HepG2 (cell line): Measurements from ENCODE around the gene NPPA. TPM values are rescaled to one million over a fixed set of nuclear protein-coding genes. Genes with fewer than 3 reads are reported as not detected.

Experiments
- BRD4 ChIP-seq: sonication (generic); formaldehyde crosslinking; IDR thresholded peaks from 2 replicates; pipeline ENCODE4 v1.4.0; 2020; ENCODE audit warnings: missing genetic modification reagents
- CREB1 ChIP-seq, 2 experiments: fragments of 450-650 bp in 1 of 2; IDR thresholded peaks; 2 replicates each; pipeline ENCODE4 v1.6.1; 2016 to 2017; ENCODE audit warnings: control low read depth in 1 of 2, mild to moderate bottlenecking in 1 of 2, missing compliant biosample characterization in 1 of 2, missing genetic modification characterization in 1 of 2
- KAT8 ChIP-seq: IDR thresholded peaks from 2 replicates; pipeline ENCODE4 v1.6.1; 2016; ENCODE audit warnings: missing genetic modification reagents, missing compliant biosample characterization
- KDM6A ChIP-seq: IDR thresholded peaks from 2 replicates; pipeline ENCODE4 v1.6.1; 2016; ENCODE audit warnings: low read depth
- MAF1 ChIP-seq: sonication (generic); formaldehyde crosslinking; IDR thresholded peaks from 2 replicates; pipeline ENCODE4 v1.5.0; 2020; ENCODE audit warnings: missing genetic modification reagents, borderline replicate concordance
- MAFF ChIP-seq: IDR thresholded peaks from 2 replicates; pipeline ENCODE4 v1.6.1; 2011; ENCODE audit warnings: low read depth, low read length, improper control_type of control experiment
- REL ChIP-seq: sonication (generic); formaldehyde crosslinking; conservative IDR thresholded peaks from 2 replicates; pipeline ENCODE4 v1.8.0; 2022; ENCODE audit warnings: mild to moderate bottlenecking, missing genetic modification reagents, moderate library complexity
- SP140L ChIP-seq: sonication (generic); formaldehyde crosslinking; IDR thresholded peaks from 2 replicates; pipeline ENCODE4 v1.4.0; 2020; ENCODE audit warnings: missing genetic modification reagents, borderline replicate concordance
- ZBTB1 ChIP-seq: sonication (generic); formaldehyde crosslinking; IDR thresholded peaks from 2 replicates; pipeline ENCODE4 v1.4.0; 2020; ENCODE audit warnings: missing genetic modification reagents, borderline replicate concordance
- ZC3H13 ChIP-seq: sonication (generic); formaldehyde crosslinking; IDR thresholded peaks from 2 replicates; pipeline ENCODE4 v1.8.1; 2023; ENCODE audit warnings: mild to moderate bottlenecking, missing genetic modification reagents, moderate library complexity
- ZFP36L1 ChIP-seq: sonication (generic); formaldehyde crosslinking; IDR thresholded peaks from 2 replicates; pipeline ENCODE4 v1.8.0; 2022; ENCODE audit warnings: mild to moderate bottlenecking, missing genetic modification reagents, moderate library complexity
- ZFX ChIP-seq: sonication (generic); formaldehyde crosslinking; IDR thresholded peaks from 2 replicates; pipeline ENCODE4 v1.4.0; 2020; ENCODE audit warnings: mild to moderate bottlenecking, low read depth, missing genetic modification reagents, moderate library complexity
- ZMYM3 ChIP-seq: sonication (generic); formaldehyde crosslinking; IDR thresholded peaks from 2 replicates; pipeline ENCODE4 v1.5.1; 2020; ENCODE audit warnings: mild to moderate bottlenecking, missing genetic modification reagents
- ZNF20 ChIP-seq: sonication (generic); formaldehyde crosslinking; IDR thresholded peaks from 2 replicates; pipeline ENCODE4 v1.4.0; 2020; ENCODE audit warnings: mild to moderate bottlenecking, moderate library complexity, missing genetic modification reagents
- ZNF24 ChIP-seq: fragments of 450-650 bp; IDR thresholded peaks from 2 replicates; pipeline ENCODE4 v1.6.1; 2017; ENCODE audit warnings: antibody characterized with exemption, mild to moderate bottlenecking
- ZNF335 ChIP-seq: sonication (generic); formaldehyde crosslinking; IDR thresholded peaks from 2 replicates; pipeline ENCODE4 v1.4.0; 2020; ENCODE audit warnings: missing genetic modification reagents
- ZNF546 ChIP-seq: sonication (generic); formaldehyde crosslinking; conservative IDR thresholded peaks from 2 replicates; pipeline ENCODE4 v1.8.1; 2023; ENCODE audit warnings: mild to moderate bottlenecking, missing genetic modification reagents
- ZNF556 ChIP-seq: sonication (generic); formaldehyde crosslinking; IDR thresholded peaks from 2 replicates; pipeline ENCODE4 v1.4.0; 2020; ENCODE audit warnings: mild to moderate bottlenecking, missing genetic modification reagents, borderline replicate concordance
- ZNF557 ChIP-seq: sonication (generic); formaldehyde crosslinking; IDR thresholded peaks from 2 replicates; pipeline ENCODE4 v1.4.0; 2020; ENCODE audit warnings: missing genetic modification reagents
- ZNF713 ChIP-seq: sonication (generic); formaldehyde crosslinking; IDR thresholded peaks from 2 replicates; pipeline ENCODE4 v1.4.0; 2020; ENCODE audit warnings: mild to moderate bottlenecking, missing genetic modification reagents
- ZNF780A ChIP-seq: sonication (generic); formaldehyde crosslinking; IDR thresholded peaks from 2 replicates; pipeline ENCODE4 v1.8.0; 2022; ENCODE audit warnings: mild to moderate bottlenecking, missing genetic modification reagents, moderate library complexity
- polyA plus RNA-seq, 8 experiments: library from polyadenylated mRNA; depleted of rRNA in 3 of 8; stranded (reverse) in 7 of 8; unstranded in 1 of 8; fragments of >200 nt; fragmentation: Illumina TruSeq in 4 of 8; extraction: Trizol in 4 of 8; gene quantifications; 2 replicates each; pipeline versions ENCODE4 v1.2.1 to v1.2.3, GENCODE V29; 2011 to 2016; ENCODE audit warnings: low read depth in 4 of 8, missing spikeins in 1 of 8, mixed read lengths in 1 of 8; ENCODE audit not compliant: insufficient read depth in 1 of 8
- total RNA-seq, 5 experiments: library from RNA; depleted of rRNA; stranded (reverse); fragments of >200 nt; fragmentation: Illumina TruSeq; extraction: Trizol; gene quantifications; 2 replicates each; pipeline ENCODE4 v1.2.3, GENCODE V29; 2016; ENCODE audit warnings: low read depth in 1 of 5
- TF ChIP-seq, protein P1 (sequence below): sonication (generic); formaldehyde crosslinking; IDR thresholded peaks from 2 replicates; pipeline ENCODE4 v1.4.0; 2020; ENCODE audit warnings: missing genetic modification reagents, borderline replicate concordance
- TF ChIP-seq, protein P2 (sequence below): sonication (generic); formaldehyde crosslinking; IDR thresholded peaks from 2 replicates; pipeline ENCODE4 v1.4.0; 2020; ENCODE audit warnings: missing genetic modification reagents, mild to moderate bottlenecking, borderline replicate concordance
- TF ChIP-seq, protein P3 (sequence below): sonication (generic); formaldehyde crosslinking; IDR thresholded peaks from 2 replicates; pipeline ENCODE4 v1.5.1; 2020; ENCODE audit warnings: mild to moderate bottlenecking, missing genetic modification reagents, borderline replicate concordance

The NPPA gene
- total and polyA plus RNA-seq, 2 of the 13 experiments (the other 11 are each of a cell fraction or from before 2014, with no cell fraction given) = not detected

DNA sequence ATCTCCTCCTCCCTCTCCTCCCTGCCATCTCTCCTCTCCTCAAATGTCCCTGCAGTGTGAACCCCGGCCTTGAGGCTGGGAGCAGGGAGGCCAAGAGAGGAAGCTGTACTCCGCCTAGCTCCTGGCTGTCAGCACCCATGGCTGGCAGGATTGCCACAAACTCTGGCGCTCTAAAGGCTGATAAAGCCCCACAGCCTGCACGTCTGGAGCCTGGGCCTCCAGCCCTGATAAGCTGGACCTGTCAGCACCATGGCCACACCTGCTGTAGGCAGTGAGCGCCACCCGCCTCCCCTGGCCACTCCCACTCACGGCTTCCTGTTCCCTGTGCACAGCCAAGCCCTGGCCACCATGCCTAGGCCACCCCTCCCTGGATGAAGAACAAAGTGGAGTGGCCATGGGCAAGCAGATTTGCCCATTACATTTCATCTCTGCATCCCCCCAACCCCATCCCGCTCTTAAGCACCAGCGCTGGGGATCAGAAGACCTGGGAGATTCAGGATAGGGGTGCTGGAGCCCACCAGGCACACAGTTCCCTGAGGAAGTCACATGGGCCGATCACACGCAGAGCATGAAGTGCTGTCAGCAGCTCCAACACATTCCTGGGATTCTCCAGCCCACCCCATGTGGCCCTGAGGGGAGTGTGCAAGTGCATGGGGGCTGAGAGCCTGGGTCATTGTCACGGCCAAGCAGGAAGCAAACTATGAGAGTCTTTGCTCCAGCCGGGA, 35.4 kb upstream of the NPPA start (continued):
- TF ChIP-seq, protein P1, sequence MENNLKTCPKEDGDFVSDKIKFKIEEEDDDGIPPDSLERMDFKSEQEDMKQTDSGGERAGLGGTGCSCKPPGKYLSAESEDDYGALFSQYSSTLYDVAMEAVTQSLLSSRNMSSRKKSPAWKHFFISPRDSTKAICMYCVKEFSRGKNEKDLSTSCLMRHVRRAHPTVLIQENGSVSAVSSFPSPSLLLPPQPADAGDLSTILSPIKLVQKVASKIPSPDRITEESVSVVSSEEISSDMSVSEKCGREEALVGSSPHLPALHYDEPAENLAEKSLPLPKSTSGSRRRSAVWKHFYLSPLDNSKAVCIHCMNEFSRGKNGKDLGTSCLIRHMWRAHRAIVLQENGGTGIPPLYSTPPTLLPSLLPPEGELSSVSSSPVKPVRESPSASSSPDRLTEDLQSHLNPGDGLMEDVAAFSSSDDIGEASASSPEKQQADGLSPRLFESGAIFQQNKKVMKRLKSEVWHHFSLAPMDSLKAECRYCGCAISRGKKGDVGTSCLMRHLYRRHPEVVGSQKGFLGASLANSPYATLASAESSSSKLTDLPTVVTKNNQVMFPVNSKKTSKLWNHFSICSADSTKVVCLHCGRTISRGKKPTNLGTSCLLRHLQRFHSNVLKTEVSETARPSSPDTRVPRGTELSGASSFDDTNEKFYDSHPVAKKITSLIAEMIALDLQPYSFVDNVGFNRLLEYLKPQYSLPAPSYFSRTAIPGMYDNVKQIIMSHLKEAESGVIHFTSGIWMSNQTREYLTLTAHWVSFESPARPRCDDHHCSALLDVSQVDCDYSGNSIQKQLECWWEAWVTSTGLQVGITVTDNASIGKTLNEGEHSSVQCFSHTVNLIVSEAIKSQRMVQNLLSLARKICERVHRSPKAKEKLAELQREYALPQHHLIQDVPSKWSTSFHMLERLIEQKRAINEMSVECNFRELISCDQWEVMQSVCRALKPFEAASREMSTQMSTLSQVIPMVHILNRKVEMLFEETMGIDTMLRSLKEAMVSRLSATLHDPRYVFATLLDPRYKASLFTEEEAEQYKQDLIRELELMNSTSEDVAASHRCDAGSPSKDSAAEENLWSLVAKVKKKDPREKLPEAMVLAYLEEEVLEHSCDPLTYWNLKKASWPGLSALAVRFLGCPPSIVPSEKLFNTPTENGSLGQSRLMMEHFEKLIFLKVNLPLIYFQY (CRISPR knock-in tag) = no peak
- TF ChIP-seq ZNF713 = no peak
- TF ChIP-seq ZNF546 (CRISPR knock-in tag) = no peak
- TF ChIP-seq ZMYM3 (CRISPR knock-in tag) = 0 out of 2 replicates have a peak, but pooled peaks have one; percentile 14
- TF ChIP-seq, protein P2, sequence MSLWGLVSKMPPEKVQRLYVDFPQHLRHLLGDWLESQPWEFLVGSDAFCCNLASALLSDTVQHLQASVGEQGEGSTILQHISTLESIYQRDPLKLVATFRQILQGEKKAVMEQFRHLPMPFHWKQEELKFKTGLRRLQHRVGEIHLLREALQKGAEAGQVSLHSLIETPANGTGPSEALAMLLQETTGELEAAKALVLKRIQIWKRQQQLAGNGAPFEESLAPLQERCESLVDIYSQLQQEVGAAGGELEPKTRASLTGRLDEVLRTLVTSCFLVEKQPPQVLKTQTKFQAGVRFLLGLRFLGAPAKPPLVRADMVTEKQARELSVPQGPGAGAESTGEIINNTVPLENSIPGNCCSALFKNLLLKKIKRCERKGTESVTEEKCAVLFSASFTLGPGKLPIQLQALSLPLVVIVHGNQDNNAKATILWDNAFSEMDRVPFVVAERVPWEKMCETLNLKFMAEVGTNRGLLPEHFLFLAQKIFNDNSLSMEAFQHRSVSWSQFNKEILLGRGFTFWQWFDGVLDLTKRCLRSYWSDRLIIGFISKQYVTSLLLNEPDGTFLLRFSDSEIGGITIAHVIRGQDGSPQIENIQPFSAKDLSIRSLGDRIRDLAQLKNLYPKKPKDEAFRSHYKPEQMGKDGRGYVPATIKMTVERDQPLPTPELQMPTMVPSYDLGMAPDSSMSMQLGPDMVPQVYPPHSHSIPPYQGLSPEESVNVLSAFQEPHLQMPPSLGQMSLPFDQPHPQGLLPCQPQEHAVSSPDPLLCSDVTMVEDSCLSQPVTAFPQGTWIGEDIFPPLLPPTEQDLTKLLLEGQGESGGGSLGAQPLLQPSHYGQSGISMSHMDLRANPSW (CRISPR knock-in tag) = no peak
- TF ChIP-seq ZNF780A (CRISPR knock-in tag) = no peak
- TF ChIP-seq, protein P3, sequence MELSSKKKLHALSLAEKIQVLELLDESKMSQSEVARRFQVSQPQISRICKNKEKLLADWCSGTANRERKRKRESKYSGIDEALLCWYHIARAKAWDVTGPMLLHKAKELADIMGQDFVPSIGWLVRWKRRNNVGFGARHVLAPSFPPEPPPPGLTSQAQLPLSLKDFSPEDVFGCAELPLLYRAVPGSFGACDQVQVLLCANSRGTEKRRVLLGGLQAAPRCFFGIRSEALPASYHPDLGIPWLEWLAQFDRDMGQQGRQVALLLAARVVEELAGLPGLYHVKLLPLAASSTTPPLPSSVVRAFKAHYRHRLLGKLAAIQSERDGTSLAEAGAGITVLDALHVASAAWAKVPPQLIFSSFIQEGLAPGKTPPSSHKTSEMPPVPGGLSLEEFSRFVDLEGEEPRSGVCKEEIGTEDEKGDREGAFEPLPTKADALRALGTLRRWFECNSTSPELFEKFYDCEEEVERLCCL (CRISPR knock-in tag) = no peak
- TF ChIP-seq MAF1 (CRISPR knock-in tag) = no peak
- TF ChIP-seq KDM6A = no peak
- TF ChIP-seq KAT8 (CRISPR knock-in tag) = no peak
- TF ChIP-seq SP140L (CRISPR knock-in tag) = no peak
- peak; percentile 50 for TF ChIP-seq ZFX (CRISPR knock-in tag)
- TF ChIP-seq ZC3H13 (CRISPR knock-in tag) = no peak
- TF ChIP-seq ZNF20 (CRISPR knock-in tag) = no peak
- TF ChIP-seq CREB1 (IDR thresholded peaks at IDR 0.05) = no peak
- no peak for TF ChIP-seq CREB1 (CRISPR knock-in tag; IDR thresholded peaks at IDR 0.05)
- no peak for TF ChIP-seq ZNF335 (CRISPR knock-in tag)
- TF ChIP-seq ZNF557 = no peak
- no peak for TF ChIP-seq ZBTB1
- no peak for TF ChIP-seq ZNF24
- TF ChIP-seq ZFP36L1 (CRISPR knock-in tag) = no peak
- no peak for TF ChIP-seq MAFF
- no peak for TF ChIP-seq BRD4
- no peak for TF ChIP-seq ZNF556 (CRISPR knock-in tag)
- TF ChIP-seq REL = no peak
